HG03432 (cell line): ENCODE data around the gene ERVMER34-1.

Experiments used
- ATAC-seq: cut with Tn5 transposase; IDR thresholded peaks from one replicate; pipeline ENCODE4 v1.9.1; 2021; ENCODE audit warnings: mild to moderate bottlenecking, moderate library complexity; ENCODE audit not compliant: unreplicated experiment

Gene ERVMER34-1

GRCh38 chr4:52721968-52722815 is 29.0 kb downstream of the ERVMER34-1 start:
- peak; percentile 96 for ATAC-seq

DNA sequence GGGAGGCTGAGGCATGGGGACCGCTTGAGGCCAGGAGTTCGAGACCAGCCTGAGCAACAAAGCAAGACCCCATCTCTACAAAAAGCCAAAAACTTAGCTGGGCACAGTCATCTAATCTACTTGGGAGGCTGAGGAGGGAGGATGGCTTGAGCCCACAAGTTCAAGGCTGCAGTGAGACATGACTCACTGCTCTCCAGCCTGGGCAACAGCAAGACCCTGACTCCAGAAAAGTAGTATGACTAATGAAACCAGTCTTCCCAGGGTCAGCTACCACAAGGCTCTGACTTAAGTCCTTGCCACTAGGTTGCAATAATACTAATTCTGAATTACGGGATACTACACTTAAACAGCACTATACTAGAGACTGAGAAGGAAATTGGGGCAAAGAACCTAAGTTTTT is 33.1 kb downstream of the ERVMER34-1 start:
- ATAC-seq: no peak

- no peak for ATAC-seq
Measured at GRCh38 chr4:52716364-52717151, 34.7 kb downstream of the ERVMER34-1 start.

DNA sequence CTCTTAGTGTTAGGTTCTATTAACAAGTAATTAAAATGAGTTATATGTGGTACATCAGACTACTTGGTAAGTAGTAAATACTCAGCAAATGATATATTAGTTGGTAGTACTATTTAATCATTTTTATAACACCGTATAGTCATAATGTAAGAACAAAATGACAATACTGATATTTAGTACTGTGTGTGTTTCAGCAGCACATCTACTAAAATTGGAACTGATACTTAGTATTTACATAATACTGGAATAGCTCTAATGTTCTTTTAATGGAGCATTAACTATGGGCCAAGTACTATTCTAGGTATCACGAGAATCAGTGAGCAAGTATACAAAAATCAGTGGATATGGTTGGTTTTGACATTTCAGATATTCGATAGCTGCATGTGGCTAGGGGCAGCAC is 35.3 kb downstream of the ERVMER34-1 start:
- no peak for ATAC-seq

DNA sequence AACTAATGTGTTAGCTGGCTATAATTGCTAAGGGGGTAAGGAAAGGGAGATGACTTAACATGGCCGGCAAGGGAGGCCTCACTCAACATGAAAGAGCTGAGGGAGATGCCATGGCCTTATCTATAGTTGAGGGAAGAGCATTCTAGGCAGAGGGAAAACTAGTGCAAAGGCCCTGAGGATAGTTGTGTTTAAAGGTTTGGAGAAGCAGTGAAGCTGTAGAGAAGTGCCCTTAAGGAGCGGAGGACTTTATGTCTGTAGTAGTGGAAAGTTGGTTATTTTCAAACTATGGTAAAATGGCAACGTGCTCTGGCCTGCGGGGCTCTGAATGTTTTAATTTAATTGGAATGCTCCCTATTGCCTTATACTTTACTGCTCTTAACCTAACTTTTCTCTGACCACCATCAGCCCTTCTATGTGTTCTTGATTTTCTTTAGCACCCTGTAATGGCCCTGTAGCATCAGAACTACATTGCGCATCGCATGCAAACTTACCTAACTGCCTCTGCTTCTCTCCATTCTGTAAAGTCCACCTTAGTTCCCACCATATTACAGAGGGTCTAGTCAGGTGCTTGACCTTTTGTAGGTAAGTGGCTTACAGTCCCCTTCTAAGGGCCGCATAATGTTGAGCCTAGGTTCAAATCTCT is 35.8 kb downstream of the ERVMER34-1 start:
- ATAC-seq: no peak

DNA sequence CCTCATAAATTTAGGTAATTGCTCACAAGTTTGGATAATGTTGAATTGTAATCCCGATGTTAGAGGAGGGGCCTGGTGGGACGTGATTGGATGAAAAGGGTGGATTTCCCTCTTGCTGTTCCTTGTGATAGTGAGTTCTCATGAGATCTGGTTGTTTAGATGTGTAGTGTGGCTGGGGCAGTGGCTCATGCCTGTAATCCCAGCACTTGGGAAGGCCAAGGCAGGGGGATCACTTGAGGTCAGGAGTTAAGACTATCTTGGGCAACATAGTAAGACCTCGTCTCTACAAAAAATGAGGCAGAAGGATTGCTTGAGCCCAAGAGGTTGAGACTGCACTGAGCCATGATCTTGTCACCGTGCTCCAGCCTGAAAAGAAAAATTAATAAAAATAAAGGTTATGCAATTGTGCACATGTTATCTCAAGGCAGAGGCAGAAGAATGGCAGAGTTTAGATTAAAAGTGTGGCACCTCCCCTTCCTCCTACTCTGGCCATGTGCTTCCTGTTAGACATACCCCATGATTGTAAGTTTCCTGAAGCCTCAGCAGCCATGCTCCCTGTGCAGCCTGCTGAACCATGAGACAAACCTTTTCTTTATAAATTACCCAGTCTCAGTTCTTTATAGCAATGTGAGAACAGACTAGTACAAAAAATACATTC is 36.5 kb downstream of the ERVMER34-1 start:
- no peak for ATAC-seq

- no peak for ATAC-seq
Measured at GRCh38 chr4:52713456-52713937, 37.7 kb downstream of the ERVMER34-1 start.

DNA sequence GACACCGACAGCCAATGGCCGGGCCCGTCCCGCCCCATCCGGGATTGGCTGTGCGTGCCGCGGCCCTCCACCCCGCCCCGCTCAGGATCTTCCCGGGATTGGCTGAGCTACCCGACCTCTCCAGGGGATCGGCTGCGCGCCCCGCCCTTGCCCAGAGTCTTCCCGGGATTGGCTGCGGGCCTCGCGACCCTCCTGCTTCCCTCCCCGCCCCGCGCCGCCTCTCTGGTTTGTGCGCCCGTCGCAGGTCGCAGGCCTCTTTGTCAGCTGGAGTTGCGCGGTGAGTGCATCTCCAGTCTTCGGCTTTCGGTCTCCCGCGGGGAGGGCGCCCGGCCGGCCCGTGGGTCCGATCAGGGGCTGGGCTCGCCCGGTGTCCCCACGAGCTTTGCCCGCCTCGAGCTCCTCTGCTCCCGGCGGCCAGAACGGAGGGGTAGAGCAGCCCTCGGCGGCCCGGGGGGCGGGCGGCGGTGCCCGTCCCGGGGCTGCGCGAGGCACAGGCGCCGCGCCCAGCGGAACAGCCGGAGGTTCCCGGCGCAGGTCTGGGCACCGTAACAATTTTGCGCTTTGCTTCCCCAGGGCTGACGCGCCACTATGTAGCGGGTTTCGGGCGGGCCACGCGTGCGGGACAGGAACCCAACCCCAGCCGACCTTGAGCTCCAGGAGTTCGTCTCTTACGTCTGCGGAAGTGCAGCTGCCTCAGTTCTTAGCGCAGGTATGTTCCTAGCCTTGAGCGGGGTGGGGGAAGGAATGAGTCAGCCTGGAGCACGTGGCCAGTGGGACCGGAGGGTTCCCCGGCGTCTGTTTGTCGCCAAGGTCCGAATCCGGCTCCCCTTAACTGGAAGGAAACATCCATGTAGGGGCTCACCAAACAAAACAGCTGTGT is 38.7 kb downstream of the ERVMER34-1 start:
- peak; percentile 94 for ATAC-seq

GRCh38 chr4:52711834-52712250 is 39.4 kb downstream of the ERVMER34-1 start:
- peak; percentile 15 for ATAC-seq

DNA sequence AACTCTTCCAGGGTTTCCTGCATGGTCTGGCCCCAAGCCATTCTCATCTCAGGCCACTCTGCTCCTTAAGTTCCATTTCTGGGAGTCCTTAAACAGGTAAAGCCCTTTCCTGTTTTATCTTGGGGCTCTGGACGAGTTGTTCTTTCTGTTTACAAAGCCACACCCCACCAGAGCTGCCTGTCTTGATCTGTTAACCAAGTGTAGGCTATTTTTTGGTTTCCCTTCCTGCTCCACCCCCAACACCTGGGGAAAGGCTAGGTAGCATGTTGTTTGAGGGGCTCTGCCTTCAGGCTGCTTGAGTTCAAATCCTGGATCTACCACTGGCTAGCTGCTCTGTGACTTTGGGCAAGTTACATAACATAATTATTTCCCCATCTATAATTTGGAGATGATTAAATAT is 40.0 kb downstream of the ERVMER34-1 start:
- no peak for ATAC-seq

DNA sequence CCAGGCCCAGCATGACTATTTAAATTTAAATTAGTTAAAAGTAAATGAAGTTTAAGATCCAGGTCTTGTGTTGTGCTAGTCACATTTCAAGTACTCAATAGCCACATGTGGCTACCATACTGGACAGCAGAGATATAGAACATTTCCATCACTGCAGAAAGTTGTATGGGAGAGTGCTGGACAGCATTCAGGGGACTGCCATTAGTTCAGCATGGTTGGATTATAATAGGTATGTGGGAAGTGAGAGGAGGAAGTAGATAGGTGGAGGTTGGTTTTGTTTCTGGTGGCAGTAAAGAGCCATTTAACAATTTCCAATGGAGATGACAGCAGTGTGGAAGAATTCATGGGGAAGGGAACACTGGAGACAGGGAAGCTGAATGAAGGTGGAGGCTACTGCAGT is 42.1 kb downstream of the ERVMER34-1 start:
- ATAC-seq: no peak

DNA sequence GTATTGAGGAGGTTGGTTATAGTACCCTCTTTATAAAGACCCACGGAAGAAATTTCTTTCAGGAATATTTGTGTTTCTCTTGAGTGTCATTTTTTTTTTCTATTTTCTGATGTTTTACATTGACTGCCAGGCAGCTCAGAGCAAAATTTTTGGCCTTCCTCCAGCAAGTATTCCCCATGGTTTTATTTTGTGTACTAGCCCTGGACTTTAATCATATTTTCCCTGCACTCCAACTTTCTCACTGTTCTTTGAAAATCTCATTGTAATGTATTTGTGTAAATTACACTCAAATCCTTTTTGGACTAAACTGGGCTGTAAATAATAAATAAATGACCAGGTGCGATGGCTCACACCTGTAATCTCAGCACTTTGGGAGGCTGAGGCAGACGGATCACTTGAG is 46.6 kb downstream of the ERVMER34-1 start:
- ATAC-seq: no peak

DNA sequence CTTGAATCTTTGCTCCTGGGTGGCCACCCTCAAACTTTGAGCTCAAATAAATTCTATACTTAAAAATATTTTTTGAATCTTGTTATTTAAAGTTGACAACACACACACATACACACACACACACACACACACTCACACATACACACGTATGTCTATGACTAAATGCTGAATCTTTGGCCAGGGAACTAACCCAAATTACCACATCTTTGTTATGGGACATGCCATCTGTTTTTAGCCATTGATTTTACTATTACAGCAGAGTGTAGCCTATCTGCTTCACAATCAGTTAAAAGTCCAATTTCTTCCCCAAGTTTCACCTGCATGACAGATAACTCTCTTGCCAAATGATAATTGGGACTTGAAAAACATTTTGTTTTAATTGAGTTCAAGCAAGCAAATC is 47.1 kb downstream of the ERVMER34-1 start:
- ATAC-seq: no peak

- ATAC-seq: peak; percentile 96
Measured at GRCh38 chr4:52701207-52701606, 50.0 kb downstream of the ERVMER34-1 start.

DNA sequence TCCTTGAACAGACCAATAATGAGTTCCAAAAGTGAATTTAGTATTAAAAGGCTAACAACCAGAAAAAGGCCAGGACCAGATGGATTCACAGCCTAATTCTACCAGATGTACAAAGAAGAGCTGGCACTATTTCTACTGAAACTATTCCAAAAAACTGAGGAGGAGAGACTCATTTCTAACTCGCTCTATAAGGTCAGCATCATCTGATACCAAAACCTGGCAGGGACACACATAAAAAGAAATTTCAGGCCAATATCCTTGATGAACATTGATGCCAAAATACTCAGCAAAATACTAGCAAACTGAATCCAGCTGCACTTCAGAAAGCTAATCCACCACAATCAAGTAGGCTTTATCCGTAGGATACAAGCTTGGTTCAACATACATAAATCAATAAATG is 56.3 kb downstream of the ERVMER34-1 start:
- no peak for ATAC-seq

GRCh38 chr4:52693492-52693891 is 57.7 kb downstream of the ERVMER34-1 start:
- no peak for ATAC-seq
